ENCODE results near the gene HHIPL1. TPM values are rescaled to one million over a fixed set of nuclear protein-coding genes. Genes with fewer than 3 reads are reported as not detected.
A peak's percentile ranks its signal among the peaks of the same experiment; 100 is the strongest.

HHIPL1 gene
- total RNA-seq, 4 donors from 2014 or later = 2.2 to 4.7 (median 3.6) TPM

GRCh38 chr14:99727096-99727870, 82.4 kb downstream of the HHIPL1 start:
- ATAC-seq (ENCODE audit: low FRiP score) (no peak), DNase-seq (ENCODE audit: low spot score) (peak; percentile 12)

DNA sequence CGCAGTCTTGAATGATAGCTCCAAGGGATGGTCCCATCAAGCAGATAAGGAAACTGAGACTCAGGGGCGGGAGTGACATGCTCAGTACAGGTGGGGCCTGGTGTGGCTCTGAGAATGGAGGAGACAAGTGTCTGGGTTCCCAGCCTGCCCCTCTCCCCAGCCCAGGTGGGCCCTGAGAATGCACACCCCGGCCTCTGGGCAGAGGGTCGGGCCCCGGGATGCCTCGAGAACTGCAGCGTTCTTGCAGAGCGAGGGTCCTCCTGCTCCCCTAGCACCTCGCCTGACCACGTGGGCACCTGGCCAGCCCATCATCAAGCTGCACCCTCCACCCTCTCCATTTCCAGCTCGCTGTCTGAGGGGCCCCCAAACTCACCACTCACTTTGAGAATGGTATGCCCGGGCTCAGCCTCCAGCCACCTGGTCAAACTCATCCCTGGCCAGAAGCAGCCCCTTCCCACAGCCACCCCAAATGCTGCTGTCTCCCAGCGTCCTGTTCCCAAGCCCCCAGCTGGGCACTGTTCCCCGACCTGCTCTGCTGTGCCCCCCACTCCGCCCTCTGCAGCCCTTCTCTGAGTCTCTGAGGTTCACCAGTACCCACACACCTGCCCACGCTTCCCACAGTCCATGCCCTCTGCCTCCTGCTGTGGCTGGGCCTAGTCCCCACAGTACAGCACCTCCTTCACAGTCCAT, 83.4 kb downstream of the HHIPL1 start:
- no peak for ATAC-seq (ENCODE audit: low FRiP score)
- peak; percentile 19 for DNase-seq (ENCODE audit: low spot score)
- TF ChIP-seq CTCF (IDR thresholded peaks at IDR 0.05) = no peak

More at GRCh38 chr14:99727096-99727870, 82.4 kb downstream of the HHIPL1 start:
- TF ChIP-seq CTCF (IDR thresholded peaks at IDR 0.05) = no peak

DNA sequence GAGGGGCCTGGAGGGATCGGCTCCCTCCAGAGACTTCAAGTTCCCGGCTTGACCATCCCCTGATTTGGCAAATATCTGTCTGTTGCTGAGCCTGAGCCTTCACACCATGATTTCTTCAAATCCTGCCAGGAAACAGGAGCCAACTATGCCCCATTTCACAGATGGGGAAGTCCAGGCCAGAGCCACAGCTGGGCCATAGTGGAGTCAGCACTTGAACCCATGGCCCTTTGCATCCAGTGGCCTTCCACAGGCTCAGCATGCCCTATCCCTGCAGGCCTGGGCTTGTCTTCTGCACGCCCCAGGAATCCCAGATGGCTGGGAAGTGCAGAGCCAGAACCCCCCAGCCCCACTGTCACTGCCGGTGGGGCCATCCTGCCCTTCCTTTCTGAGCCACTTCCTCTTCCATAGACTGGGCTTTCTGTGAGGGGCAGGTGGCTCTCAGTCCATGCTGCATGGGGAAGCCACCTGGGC, 84.1 kb downstream of the HHIPL1 start:
- ATAC-seq (ENCODE audit: low FRiP score) = no peak
- DNase-seq (ENCODE audit: low spot score) = peak; percentile 16
- no peak for TF ChIP-seq CTCF (IDR thresholded peaks at IDR 0.05)

Other genes with a start within 250 kb of the HHIPL1 start
- 10 to 100 TPM; 61.8 to 78.3 (median 70.1) TPM for gene SETD3, start 164.3 kb upstream of the HHIPL1 start, total RNA-seq
- 10 to 100 TPM; 23.2 to 37.0 (median 34.7) TPM for gene CCNK, start 163.7 kb upstream of the HHIPL1 start, total RNA-seq
- gene CCDC85C, start 40.9 kb upstream of the HHIPL1 start, total RNA-seq = 10 to 100 TPM in 2 of 4 donors, 1 to 10 TPM in 2; 3.3 to 17.7 (median 8.3) TPM
- 1 to 10 TPM in 1 of 4 donors, under 1 TPM in 3; 0.94 to 2.4 (median 0.95) TPM for gene CYP46A1, start 39.2 kb downstream of the HHIPL1 start, total RNA-seq
- 10 to 100 TPM; 33.2 to 88.0 (median 43.5) TPM for gene EML1, start 148.3 kb downstream of the HHIPL1 start, total RNA-seq